Spleen (tissue), 11 donors: ENCODE measurements around the gene RAB28. TPM values are rescaled to one million over a fixed set of nuclear protein-coding genes. Genes with fewer than 3 reads are reported as not detected.

ENCODE experiments used
- DNase-seq: peaks from one replicate; pipeline ENCODE4 v3.0.0-alpha.2; 2020
- H3K27ac ChIP-seq, 8 donors: fragments of 200-600 bp; sonication (generic) in 7 of 8; 1 replicate in 4 of 8; 2 replicates in 4 of 8; pipeline versions ENCODE4 v1.5.0 to v1.8.0; 2016 to 2021; ENCODE audit warnings: inconsistent platforms in 4 of 8, mild to moderate bottlenecking in 4 of 8, moderate library complexity in 1 of 8
- H3K27me3 ChIP-seq, 7 donors: fragments of 200-600 bp; sonication (generic) in 6 of 7; replicated peaks in 1 of 7; 1 replicate in 4 of 7; 2 replicates in 3 of 7; pipeline versions ENCODE4 v1.5.0 to v1.8.0; 2016 to 2021; ENCODE audit warnings: inconsistent platforms in 3 of 7, mild to moderate bottlenecking in 1 of 7
- H3K36me3 ChIP-seq, 6 donors: fragments of 200-600 bp; sonication (generic) in 5 of 6; 1 replicate in 4 of 6; 2 replicates in 2 of 6; pipeline versions ENCODE4 v1.5.0 to v1.8.0; 2016 to 2021; ENCODE audit warnings: inconsistent platforms in 2 of 6
- H3K4me1 ChIP-seq, 6 donors: fragments of 200-600 bp; sonication (generic) in 5 of 6; 1 replicate in 3 of 6; 2 replicates in 3 of 6; pipeline versions ENCODE4 v1.5.0 to v1.8.0; 2016 to 2021; ENCODE audit warnings: inconsistent platforms in 3 of 6
- H3K4me3 ChIP-seq, 8 donors: fragments of 200-600 bp; sonication (generic) in 7 of 8; 1 replicate in 4 of 8; 2 replicates in 4 of 8; pipeline versions ENCODE4 v1.5.0 to v1.8.0; 2016 to 2021; ENCODE audit warnings: inconsistent platforms in 4 of 8, mild to moderate bottlenecking in 4 of 8, moderate library complexity in 2 of 8
- H3K9me3 ChIP-seq, 8 donors: fragments of 200-600 bp; sonication (generic) in 7 of 8; 1 replicate in 4 of 8; 2 replicates in 4 of 8; pipeline versions ENCODE4 v1.5.0 to v1.8.0; 2016 to 2021; ENCODE audit warnings: inconsistent platforms in 4 of 8
- CTCF ChIP-seq, 11 experiments: fragments of 200-600 bp in 7 of 11; fragments of 450-650 bp in 4 of 11; sonication (generic) in 4 of 11; IDR thresholded peaks in 8 of 11; conservative IDR thresholded peaks in 3 of 11; 1 replicate in 7 of 11; 2 replicates in 4 of 11; pipeline versions ENCODE4 v1.4.0 to v1.8.0; 2016 to 2021; ENCODE audit warnings: antibody characterized with exemption in 11 of 11, inconsistent platforms in 4 of 11, mild to moderate bottlenecking in 1 of 11
- POLR2A ChIP-seq, 3 donors: fragments of 450-650 bp; IDR thresholded peaks; one replicate each; pipeline ENCODE4 v1.5.1; 2017; ENCODE audit warnings: antibody characterized with exemption in 3 of 3, mild to moderate bottlenecking in 1 of 3
- POLR2AphosphoS5 ChIP-seq, 3 donors: sonication (generic); formaldehyde crosslinking; IDR thresholded peaks; one replicate each; pipeline ENCODE4 v1.5.1; 2017; ENCODE audit warnings: antibody characterized with exemption in 3 of 3
- WGBS, 5 donors: extraction: QIAGEN DNeasy Blood & Tissue Kit in 3 of 5; methylation state at CpG; one replicate each; pipeline versions ENCODE4 v1.1.5 to v1.1.7; 2013 to 2018; 5-methylcytosine and 5-hydroxymethylcytosine counted together
- intact Hi-C: fragments of 100-400 bp; cut with DNase I; formaldehyde crosslinking; loops from one replicate; pipeline ENCODE4 v1.15.0; 2023; ENCODE audit warnings: low total_unique reads
- polyA plus RNA-seq, 3 donors: library from polyadenylated mRNA; stranded (reverse); fragments of 200-250 nt; gene quantifications; one replicate each; pipeline ENCODE4 v1.2.1, GENCODE V29; 2013
- total RNA-seq, 7 donors: library from RNA; depleted of rRNA in 3 of 7; stranded (reverse); fragments of >200 nt in 3 of 7; fragmentation: NEBNext Ultra II Directional in 4 of 7; extraction: Animal tissue kit (Norgen Biotek cat#: 25700) in 4 of 7; gene quantifications; one replicate each; pipeline versions ENCODE4 v1.1.0 to v1.2.1, GENCODE V29; 2016 to 2021
- donor health status: healthy with polysubstance abuse.
- donor health status: DM: no; HTN: no; CAD: no; lungs with moderate emphysema.
- donor health status: DM: no; HTN: no; CAD: no.
- donor health status: Bipolar disorder and iron deficiency.
- donor health status: healthy.
- donor health status: DM: no; HTN: no; CAD: no.
- donor health status: DM: yes; HTN: yes; CAD: no.

The RAB28 gene
- total and polyA plus RNA-seq, 10 donors, result 9.9 to 23.4 (median 18.3) TPM

- Histone ChIP-seq H3K9me3 (no peaks in the 10 kb centered on the region), H3K4me1 (no peaks in the 10 kb centered on the region), H3K4me3 (no peak overlapping the region), H3K27me3 (no peaks in the 10 kb centered on the region), H3K36me3 (peaks cover 0 to 16% (median 0%) of the 10 kb centered on the region in 6 donors), H3K27ac (no peak overlapping the region)
- DNase-seq, result peak; percentile 44
- TF ChIP-seq CTCF (IDR thresholded peaks at IDR 0.05 in 8 of 11, conservative IDR thresholded peaks at IDR 0.05 in 3 of 11) (no peak), POLR2A (IDR thresholded peaks at IDR 0.05) (no peak), POLR2AphosphoS5 (IDR thresholded peaks at IDR 0.05) (no peak)
- 94 to 97% (median 95%) methylated on average over 20 to 22 of the region's 22 CpGs for WGBS, 5 donors
- intact Hi-C loops, result no loop called here
Observed at GRCh38 chr4:13445841-13446790, 38.0 kb downstream of the RAB28 start.

- Histone ChIP-seq H3K36me3 (peaks cover 0 to 28% (median 0%) of the 10 kb centered on the region in 6 donors), H3K4me1 (no peaks in the 10 kb centered on the region), H3K9me3 (peaks cover 0 to 31% (median 22%) of the 10 kb centered on the region in 8 donors), H3K27me3 (no peaks in the 10 kb centered on the region), H3K27ac (no peak overlapping the region), H3K4me3 (no peak overlapping the region)
- intact Hi-C loops, result no loop called here
- TF ChIP-seq POLR2A (IDR thresholded peaks at IDR 0.05), result no peak
- no peak for TF ChIP-seq POLR2AphosphoS5 (IDR thresholded peaks at IDR 0.05)
- TF ChIP-seq CTCF (IDR thresholded peaks at IDR 0.05 in 8 of 11, conservative IDR thresholded peaks at IDR 0.05 in 3 of 11), result no peak
- no peak for DNase-seq
Observed at GRCh38 chr4:13441506-13441905, 42.6 kb downstream of the RAB28 start.

GRCh38 chr4:13436962-13437361, 47.2 kb downstream of the RAB28 start:
- Histone ChIP-seq H3K27me3 (no peaks in the 10 kb centered on the region), H3K27ac (no peak overlapping the region), H3K9me3 (peaks cover 0 to 40% (median 29%) of the 10 kb centered on the region in 8 donors), H3K36me3 (peaks cover 0 to 12% (median 0%) of the 10 kb centered on the region in 6 donors), H3K4me3 (no peak overlapping the region), H3K4me1 (peaks cover 0 to 20% (median 2%) of the 10 kb centered on the region in 6 donors)
- 87 to 97% (median 93%) methylated on average over 2 of the region's 2 CpGs for WGBS, 5 donors
- TF ChIP-seq CTCF (IDR thresholded peaks at IDR 0.05 in 8 of 11, conservative IDR thresholded peaks at IDR 0.05 in 3 of 11), result no peak
- no peak for TF ChIP-seq POLR2AphosphoS5 (IDR thresholded peaks at IDR 0.05)
- TF ChIP-seq POLR2A (IDR thresholded peaks at IDR 0.05), result no peak
- intact Hi-C loops, result no loop called here
- no peak for DNase-seq

GRCh38 chr4:13432453-13432852, 51.7 kb downstream of the RAB28 start:
- peaks cover 0 to 18% (median 17%) of the 10 kb centered on the region in 8 donors for H3K9me3 ChIP-seq
- H3K36me3 ChIP-seq, result peaks cover 0 to 8% (median 0%) of the 10 kb centered on the region in 6 donors
- WGBS, 5 donors, result 63 to 79% (median 72%) methylated on average over 1 of the region's 1 CpG
- H3K27me3 ChIP-seq, result no peaks in the 10 kb centered on the region
- no peak overlapping the region for H3K4me3 ChIP-seq
- H3K4me1 ChIP-seq, result peaks cover 0 to 20% (median 2%) of the 10 kb centered on the region in 6 donors
- no peak overlapping the region for H3K27ac ChIP-seq
- intact Hi-C loops, result no loop called here
- TF ChIP-seq CTCF (IDR thresholded peaks at IDR 0.05 in 8 of 11, conservative IDR thresholded peaks at IDR 0.05 in 3 of 11) (no peak), POLR2A (IDR thresholded peaks at IDR 0.05) (no peak), POLR2AphosphoS5 (IDR thresholded peaks at IDR 0.05) (no peak)
- no peak for DNase-seq
